Measurements from ENCODE around the gene LZTS3. TPM values are rescaled to one million over a fixed set of nuclear protein-coding genes. Genes with fewer than 3 reads are reported as not detected.
"Not testable (repeated sequence)": the region's sequence is repeated elsewhere in the genome, so short reads cannot be mapped to it uniquely, and the experiment has no call there.

Gene LZTS3
- total RNA-seq, 1 donor from 2014 or later = 0.84 TPM

DNA sequence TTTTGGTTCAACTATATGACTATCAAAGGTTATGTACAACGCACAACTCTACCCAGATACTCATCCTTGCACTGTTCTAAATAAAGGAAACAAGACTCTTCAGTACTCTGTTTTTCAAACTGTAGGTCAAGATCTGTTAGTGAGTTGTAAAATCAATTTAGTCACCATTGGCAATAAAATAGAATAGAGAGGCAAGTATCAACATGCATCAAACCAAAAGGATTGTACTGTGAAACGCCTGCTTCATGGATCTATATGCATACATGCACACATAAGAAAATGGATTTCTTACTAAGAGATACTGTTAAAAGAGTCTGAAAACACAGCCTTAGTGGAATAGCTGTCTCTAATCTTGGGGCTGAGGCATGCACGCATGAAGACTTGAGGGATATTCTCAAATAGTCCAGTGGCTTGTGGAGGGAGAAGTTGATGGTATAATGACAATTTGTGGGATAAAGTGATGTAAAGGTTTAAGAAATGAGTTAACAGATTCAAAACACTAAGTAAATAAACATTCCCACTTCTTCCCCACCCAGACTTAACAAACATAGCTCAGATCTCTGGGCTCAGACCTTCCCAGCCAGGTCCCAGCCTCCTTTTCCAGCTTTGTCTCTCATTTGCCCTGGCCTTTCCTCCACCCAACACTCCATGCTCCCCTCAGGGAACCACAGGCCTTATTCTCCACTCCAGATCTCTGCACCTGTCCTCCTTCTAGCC is 10.7 kb upstream of the LZTS3 start:
- ChIA-PET CTCF (no interaction called here), POLR2A (interaction anchor here (0.6 to 0.7 kb wide), 2 partner anchors 18 to 40 kb away, joined by 3 to 8 read pairs; no protein-coding TSS in a partner anchor)
- Mint-ChIP-seq H3K4me1 (no peaks in the 10 kb centered on the region), H3K36me3 (ENCODE audit: low read depth) (peaks cover 3% of the 10 kb centered on the region), H3K27ac (no peak overlapping the region), H3K4me3 (no peak overlapping the region), H3K9me3 (no peaks in the 10 kb centered on the region), H3K27me3 (no peaks in the 10 kb centered on the region)
- DNase-seq = no peak
- TF ChIP-seq, protein P1, sequence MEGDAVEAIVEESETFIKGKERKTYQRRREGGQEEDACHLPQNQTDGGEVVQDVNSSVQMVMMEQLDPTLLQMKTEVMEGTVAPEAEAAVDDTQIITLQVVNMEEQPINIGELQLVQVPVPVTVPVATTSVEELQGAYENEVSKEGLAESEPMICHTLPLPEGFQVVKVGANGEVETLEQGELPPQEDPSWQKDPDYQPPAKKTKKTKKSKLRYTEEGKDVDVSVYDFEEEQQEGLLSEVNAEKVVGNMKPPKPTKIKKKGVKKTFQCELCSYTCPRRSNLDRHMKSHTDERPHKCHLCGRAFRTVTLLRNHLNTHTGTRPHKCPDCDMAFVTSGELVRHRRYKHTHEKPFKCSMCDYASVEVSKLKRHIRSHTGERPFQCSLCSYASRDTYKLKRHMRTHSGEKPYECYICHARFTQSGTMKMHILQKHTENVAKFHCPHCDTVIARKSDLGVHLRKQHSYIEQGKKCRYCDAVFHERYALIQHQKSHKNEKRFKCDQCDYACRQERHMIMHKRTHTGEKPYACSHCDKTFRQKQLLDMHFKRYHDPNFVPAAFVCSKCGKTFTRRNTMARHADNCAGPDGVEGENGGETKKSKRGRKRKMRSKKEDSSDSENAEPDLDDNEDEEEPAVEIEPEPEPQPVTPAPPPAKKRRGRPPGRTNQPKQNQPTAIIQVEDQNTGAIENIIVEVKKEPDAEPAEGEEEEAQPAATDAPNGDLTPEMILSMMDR (IDR thresholded peaks at IDR 0.05) = no peak
- ATAC-seq (ENCODE audit: low read depth) = no peak
- intact Hi-C loops (cut with micrococcal nuclease) = no loop called here

DNA sequence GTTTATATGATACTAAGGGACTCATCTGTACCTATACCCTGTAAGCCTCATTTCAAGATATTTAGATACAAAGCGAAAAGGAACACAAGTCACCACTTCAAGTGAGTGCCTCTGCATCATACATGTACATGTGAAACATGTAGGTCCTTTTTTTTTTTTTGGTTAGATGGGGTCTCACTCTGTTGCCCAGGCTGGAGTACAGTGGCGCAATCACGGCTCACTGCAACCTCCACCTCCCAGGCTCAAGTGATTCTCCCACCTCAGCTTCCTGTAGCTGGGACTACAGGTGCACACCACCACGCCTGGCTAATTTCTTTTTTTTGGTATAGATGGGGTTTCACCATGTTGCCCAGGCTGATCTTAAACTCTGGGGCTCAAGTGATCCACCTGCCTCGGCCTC is 9.1 kb upstream of the LZTS3 start:
- POLR2A ChIA-PET; H3K4me1 Mint-ChIP-seq; intact Hi-C loops (cut with micrococcal nuclease); H3K27ac Mint-ChIP-seq; H3K9me3 Mint-ChIP-seq; DNase-seq; CTCF ChIA-PET; H3K36me3 Mint-ChIP-seq (ENCODE audit: low read depth); H3K4me3 Mint-ChIP-seq; ATAC-seq (ENCODE audit: low read depth); H3K27me3 Mint-ChIP-seq: not testable (repeated sequence)

DNA sequence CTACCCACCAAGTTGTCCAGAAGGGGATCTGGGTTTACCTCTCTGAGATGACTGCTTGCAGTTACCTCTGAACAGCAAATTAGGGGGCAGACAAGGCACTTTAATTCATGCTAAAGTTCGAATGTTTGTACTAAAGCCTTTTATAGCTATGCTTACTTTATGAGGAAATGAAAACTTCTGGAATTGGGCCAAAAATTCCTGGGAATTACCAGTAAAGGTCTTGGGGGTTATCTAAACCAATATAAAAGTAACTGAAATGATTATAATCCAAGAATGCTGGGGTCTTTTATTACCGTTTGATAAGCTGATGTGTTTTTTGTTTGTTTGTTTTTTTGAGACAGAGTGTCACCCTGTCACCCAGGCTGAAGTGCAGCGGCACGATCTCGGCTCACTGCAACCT is 7.9 kb upstream of the LZTS3 start:
- TF ChIP-seq, protein P1 (IDR thresholded peaks at IDR 0.05) = no peak
- intact Hi-C loops (cut with micrococcal nuclease) = no loop called here
- Mint-ChIP-seq H3K4me3 (no peak overlapping the region), H3K9me3 (no peaks in the 10 kb centered on the region), H3K4me1 (no peaks in the 10 kb centered on the region), H3K36me3 (ENCODE audit: low read depth) (no peaks in the 10 kb centered on the region), H3K27me3 (no peaks in the 10 kb centered on the region), H3K27ac (no peak overlapping the region)
- CTCF ChIA-PET = no interaction called here
- POLR2A ChIA-PET = no interaction called here
- DNase-seq (no peak), ATAC-seq (ENCODE audit: low read depth) (no peak)

DNA sequence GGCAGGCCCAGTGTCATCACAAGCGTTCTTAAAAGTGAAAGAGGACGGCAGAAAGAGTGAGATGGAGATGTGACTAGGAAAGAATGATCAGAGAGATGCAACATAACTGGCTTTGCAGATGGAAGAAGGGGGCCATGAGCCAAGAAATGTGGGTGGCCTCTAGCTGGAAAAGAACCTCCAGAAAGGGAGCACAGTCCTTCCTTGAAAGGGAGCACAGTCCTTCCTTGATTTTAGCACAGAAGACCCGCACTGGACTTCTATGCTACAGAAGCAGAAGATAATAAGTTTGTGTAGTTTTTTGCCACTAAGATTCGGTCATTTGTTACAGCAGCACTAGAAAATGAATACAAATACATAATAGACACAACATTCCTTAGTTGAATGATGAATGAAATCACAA is 7.0 kb upstream of the LZTS3 start:
- DNase-seq = no peak
- H3K4me3 Mint-ChIP-seq = no peak overlapping the region
- no peak for ATAC-seq (ENCODE audit: low read depth)
- no peaks in the 10 kb centered on the region for H3K9me3 Mint-ChIP-seq
- no peaks in the 10 kb centered on the region for H3K4me1 Mint-ChIP-seq
- H3K36me3 Mint-ChIP-seq (ENCODE audit: low read depth) = no peaks in the 10 kb centered on the region
- H3K27me3 Mint-ChIP-seq = peaks cover 2% of the 10 kb centered on the region
- TF ChIP-seq, protein P1 (IDR thresholded peaks at IDR 0.05) = no peak
- ChIA-PET POLR2A (no interaction called here), CTCF (no interaction called here)
- no peak overlapping the region for H3K27ac Mint-ChIP-seq
- intact Hi-C loops (cut with micrococcal nuclease) = no loop called here

DNA sequence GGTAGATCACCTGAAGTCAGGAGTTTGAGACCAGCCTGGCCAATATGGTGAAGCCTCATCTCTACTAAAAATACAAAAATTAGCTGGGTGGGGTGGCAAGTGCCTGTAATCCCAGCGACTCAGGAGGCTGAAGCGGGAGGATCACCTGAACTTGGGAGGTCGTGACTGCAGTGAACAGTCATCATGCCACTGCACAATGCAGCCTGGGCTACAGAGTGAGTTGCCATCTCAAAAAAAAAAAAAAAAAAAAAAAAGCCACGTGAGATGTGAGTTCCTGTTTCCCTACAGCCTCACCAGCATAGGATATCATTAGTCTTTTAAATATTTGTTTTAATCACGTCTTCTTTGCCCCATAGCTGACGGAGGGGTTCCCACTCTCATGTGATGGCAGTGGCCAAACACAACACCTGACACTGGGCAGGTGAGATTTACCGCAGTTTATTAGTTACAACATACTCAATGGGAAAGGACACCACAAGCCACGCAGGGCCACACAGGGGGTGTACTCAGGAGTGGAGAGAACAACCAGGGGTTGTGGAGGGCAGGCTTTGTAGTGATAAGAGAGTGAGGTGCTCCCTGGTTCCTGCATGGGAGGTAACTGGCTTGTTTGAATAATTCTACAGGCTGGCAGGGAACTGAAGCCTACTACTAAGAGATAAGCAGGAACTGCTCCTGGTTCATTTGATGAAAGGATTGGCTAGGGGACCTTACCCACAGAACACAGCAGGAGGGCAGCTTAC is 4.6 kb upstream of the LZTS3 start:
- TF ChIP-seq, protein P1 (IDR thresholded peaks at IDR 0.05) = no peak
- no peaks in the 10 kb centered on the region for H3K36me3 Mint-ChIP-seq (ENCODE audit: low read depth)
- intact Hi-C loops (cut with micrococcal nuclease) = loop anchor here (10.0 kb wide), 1 partner anchor 227 kb away; the partner anchor contains the start of gene DNAAF9
- no peak for ATAC-seq (ENCODE audit: low read depth)
- H3K4me3 Mint-ChIP-seq = no peak overlapping the region
- peaks cover 11% of the 10 kb centered on the region for H3K27me3 Mint-ChIP-seq
- CTCF ChIA-PET = no interaction called here
- peaks cover 11% of the 10 kb centered on the region for H3K4me1 Mint-ChIP-seq
- H3K9me3 Mint-ChIP-seq = no peaks in the 10 kb centered on the region
- POLR2A ChIA-PET = interaction anchor here (0.6 kb wide), 1 partner anchor 19 kb away, joined by 3 read pairs; no protein-coding TSS in a partner anchor
- no peak overlapping the region for H3K27ac Mint-ChIP-seq
- no peak for DNase-seq
